GM19324 (cell line): Measurements from ENCODE around the gene RAP1GAP2.
"Not testable (repeated sequence)": the region's sequence is repeated elsewhere in the genome, so short reads cannot be mapped to it uniquely, and the experiment has no call there.

ENCODE experiments used
- ATAC-seq: cut with Tn5 transposase; IDR thresholded peaks from one replicate; pipeline ENCODE4 v1.9.1; 2021; ENCODE audit warnings: mild to moderate bottlenecking, moderate library complexity; ENCODE audit not compliant: unreplicated experiment, low FRiP score

Gene RAP1GAP2

GRCh38 chr17:2796164-2797125 lies at the start of gene RAP1GAP2:
Gene RAP1GAP2 (plus strand): TSS chr17:2796438. CDS start chr17:2796528, 90 bp downstream.
- ATAC-seq: no peak

DNA sequence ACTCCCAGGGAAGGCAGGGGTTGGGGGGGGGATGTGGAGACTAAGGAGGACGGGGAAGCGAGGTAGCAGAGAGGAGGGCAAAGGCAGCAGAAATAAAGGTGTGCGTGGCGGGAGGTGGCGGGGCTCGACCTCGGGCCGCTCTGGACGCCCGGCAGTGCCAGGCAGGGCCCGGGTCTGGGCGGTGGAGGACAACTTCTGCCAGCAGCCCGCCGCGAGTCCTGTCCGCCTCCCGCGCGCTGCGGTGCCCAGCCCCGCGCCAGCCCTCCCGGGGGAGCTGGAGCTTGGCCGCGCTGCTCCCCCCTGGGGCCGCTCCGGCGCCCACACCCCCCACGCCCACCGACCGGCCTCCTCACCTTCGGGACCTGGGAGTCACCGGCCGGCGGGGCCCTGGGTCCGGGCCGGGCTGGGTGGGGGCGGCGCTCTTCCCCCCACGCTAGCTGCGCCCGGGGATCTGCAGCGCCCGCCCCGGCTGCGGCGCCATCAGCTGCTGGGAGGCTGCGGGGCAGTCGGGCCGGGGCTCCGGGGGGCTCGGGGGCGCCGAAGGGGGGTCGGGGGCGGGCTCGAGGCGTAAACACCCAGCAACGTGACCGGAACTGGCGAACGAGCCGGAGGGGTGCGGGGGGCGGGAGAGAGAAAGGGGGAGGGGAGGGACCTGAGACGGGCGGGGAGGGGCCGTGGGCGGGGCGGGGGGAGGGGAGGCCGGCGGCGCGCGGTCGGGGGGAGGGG lies 47.0 kb upstream of the RAP1GAP2 start, which contains the start of gene CCDC92B:
TSS of gene CCDC92B (minus strand) at position 595 of the 726 bp plus-strand sequence. CDS start 14,507 bp downstream, outside the sequence.
- ATAC-seq: no peak

GRCh38 chr17:2749784-2750181 lies 46.5 kb upstream of the RAP1GAP2 start:
- ATAC-seq: no peak

DNA sequence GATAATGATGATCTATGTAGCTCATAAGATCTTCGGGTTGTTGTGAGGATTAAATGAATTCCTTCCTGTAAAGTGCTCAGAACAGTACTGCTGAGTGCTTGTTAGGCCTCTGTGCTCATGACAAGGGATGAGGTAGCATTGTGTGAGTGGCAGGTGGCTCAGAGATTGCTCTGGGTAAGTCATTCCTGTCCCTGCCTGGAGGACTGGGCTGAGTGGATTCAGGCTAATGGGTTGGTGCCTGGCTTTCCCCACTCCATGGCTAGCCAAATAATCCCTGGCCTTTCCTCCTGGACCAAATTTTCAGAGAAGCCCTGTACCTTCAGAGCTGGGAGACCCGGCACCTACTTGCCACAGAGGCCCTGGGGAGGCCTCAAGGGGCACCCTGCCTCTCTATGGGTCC lies 45.5 kb upstream of the RAP1GAP2 start:
- no peak for ATAC-seq

GRCh38 chr17:2751491-2751890 lies 44.7 kb upstream of the RAP1GAP2 start:
- ATAC-seq: no peak

- ATAC-seq: no peak
Observed at GRCh38 chr17:2755891-2756724, 40.1 kb upstream of the RAP1GAP2 start.

DNA sequence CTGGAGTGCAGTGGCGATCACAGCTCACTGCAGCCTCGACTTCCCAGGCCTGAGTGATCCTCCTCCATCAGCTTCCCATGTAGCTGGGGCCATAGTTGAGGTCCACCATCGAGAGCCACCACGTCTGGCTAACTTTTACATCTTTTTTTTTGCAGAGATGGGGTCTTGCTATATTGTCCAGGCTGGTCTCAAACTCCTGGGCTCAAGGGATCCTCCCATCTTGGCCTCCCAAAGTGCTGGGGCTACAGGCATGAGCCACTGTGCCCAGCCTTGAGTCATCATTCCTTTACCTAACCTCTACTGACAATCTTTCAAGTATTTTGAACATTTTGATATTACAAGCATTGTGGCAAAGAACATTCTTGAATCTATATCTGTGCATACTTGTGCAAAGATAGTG lies 37.4 kb upstream of the RAP1GAP2 start:
- no peak for ATAC-seq

- ATAC-seq: no peak
Observed at GRCh38 chr17:2770129-2770528, 26.1 kb upstream of the RAP1GAP2 start.

DNA sequence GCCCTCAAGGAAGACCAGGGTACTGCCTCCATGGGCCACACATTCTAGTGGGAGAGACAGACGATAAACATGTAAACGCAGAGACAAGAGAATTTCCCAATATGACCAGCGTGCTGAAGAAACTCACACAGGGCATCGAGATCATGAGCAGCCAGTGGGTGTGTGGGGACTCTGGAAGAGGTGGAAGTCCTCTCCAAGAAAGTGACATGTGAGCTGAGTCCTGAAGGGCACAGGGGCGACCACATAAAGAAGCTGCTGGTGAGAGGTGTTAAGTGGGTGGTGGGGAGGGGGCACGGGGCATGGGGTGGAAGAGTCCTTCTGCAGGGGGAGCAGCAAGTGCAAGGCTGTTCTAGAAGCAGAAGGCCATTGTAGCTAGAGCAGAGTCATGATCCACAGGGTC lies 21.0 kb upstream of the RAP1GAP2 start:
- ATAC-seq: no peak

DNA sequence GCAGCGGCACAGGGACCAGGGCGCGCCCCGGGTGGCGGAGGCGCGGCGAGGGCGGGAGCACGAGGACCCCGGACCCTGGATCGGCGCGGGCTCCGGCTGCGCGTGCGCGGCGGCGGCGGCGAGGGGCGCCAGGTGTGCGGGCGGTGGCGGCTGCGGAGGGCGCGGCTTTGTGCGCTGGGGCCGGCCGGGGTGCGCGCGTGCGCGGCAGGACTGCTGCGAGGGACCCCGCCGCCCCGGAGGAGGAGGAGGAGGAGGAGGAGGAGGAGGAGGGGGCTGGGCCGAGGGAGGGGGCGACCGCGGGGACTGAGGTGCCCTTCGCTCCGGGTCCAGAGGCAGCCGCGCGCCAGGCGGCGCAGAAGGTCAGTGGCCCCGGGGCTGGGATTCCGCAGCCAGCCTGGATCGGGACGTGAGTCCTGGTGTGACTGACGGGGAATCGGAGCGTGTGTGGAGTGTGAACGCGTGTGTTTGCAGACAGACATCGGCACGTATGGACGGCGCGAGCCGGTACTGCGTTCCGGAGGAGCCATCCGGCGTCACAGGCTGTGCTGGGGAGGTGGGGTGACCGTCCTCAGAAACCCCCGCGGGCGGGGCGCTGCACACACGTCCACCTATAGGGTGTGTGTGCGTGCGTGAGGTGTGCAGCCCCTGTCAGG lies 19.5 kb upstream of the RAP1GAP2 start:
- no peak for ATAC-seq

DNA sequence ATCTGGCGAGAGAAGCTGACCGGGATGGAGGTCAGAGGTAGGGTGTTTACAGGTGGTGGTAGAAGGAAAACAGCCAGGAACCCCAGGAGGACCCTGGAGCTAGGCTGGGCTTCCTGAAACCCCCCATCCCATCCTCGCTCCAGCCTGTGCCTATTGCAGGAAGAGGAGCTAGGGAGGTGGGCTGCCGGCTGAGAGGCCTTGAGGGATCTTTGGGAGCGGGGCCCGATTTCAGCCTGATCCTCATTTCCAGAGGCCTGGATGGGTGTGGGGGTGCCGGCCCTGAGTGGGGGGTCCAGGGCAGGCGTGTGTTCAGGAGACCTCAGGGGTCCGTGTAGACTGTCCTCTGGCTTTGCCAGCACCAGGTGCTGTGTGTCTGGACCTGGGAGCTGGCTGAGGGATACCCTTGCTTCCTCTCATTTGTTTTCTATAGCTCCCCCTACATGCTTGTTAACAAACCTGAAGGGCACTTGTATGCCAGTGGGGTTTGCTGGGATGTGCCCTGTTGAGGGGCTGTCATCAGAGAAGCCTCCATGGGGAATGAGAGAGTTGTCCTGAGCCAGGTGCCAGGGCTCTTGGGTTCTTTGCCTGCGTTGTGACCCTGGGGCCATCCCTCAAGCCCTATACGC lies 18.9 kb upstream of the RAP1GAP2 start:
- no peak for ATAC-seq

GRCh38 chr17:2778489-2778888 lies 17.7 kb upstream of the RAP1GAP2 start:
- ATAC-seq: no peak

- ATAC-seq: no peak
Observed at GRCh38 chr17:2779545-2779944, 16.7 kb upstream of the RAP1GAP2 start.

GRCh38 chr17:2780256-2780655 lies 16.0 kb upstream of the RAP1GAP2 start:
- ATAC-seq: no peak

- no peak for ATAC-seq
Observed at GRCh38 chr17:2780931-2781454, 15.2 kb upstream of the RAP1GAP2 start.

DNA sequence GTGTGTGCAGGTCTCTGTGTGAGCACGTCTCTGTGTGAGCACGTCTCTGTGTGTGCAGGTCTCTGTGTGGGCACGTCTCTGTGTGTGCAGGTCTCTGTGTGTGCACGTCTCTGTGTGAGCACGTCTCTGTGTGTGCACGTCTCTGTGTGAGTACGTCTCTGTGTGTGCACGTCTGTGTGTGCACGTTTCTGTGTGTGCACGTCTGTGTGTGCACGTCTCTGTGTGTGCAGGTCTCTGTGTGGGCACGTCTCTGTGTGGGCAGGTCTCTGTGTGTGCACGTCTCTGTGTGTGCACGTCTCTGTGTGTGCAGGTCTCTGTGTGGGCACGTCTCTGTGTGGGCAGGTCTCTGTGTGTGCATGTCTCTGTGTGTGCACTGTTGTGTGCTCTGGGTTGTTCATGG lies 14.6 kb upstream of the RAP1GAP2 start:
- not testable (repeated sequence) for ATAC-seq

GRCh38 chr17:2782055-2782454 lies 14.2 kb upstream of the RAP1GAP2 start:
- no peak for ATAC-seq

- no peak for ATAC-seq
Observed at GRCh38 chr17:2783310-2784030, 12.8 kb upstream of the RAP1GAP2 start.

DNA sequence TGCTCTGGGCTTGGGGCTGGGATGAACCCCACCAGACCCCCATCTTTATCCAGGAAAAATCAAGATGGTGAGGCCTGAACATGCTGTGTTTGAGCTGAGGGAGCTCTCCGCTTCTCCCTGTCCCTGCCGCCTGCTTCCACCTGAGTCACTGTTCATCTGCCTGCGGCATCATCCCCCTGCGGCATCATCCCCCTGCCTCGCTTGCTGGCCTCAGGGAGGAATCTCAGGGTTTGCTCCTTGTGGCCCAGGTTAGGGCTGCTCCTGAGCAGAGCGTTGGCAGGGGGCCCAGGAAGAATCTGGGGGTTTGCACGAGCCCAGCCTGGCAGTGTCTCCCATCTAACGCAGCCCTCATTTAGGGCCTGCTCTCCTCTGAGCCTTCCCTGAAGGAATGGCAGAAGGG lies 11.4 kb upstream of the RAP1GAP2 start:
- no peak for ATAC-seq
